ENCODE results near the gene ARHGAP21. TPM values are rescaled to one million over a fixed set of nuclear protein-coding genes. Genes with fewer than 3 reads are reported as not detected.
"Not testable (repeated sequence)": the region's sequence is repeated elsewhere in the genome, so short reads cannot be mapped to it uniquely, and the experiment has no call there.

ARHGAP21 gene
- total RNA-seq, 2 donors from 2014 or later: 95.6 to 101 TPM

GRCh38 chr10:24759672-24760071, 36.0 kb upstream of the ARHGAP21 start:
- no peak overlapping the region for H3K27ac ChIP-seq
- no peaks in the 10 kb centered on the region for H3K27me3 ChIP-seq (replicated peaks; ENCODE audit: insufficient read depth)
- TF ChIP-seq CTCF (IDR thresholded peaks at IDR 0.05): no peak
- H3K36me3 ChIP-seq: no peaks in the 10 kb centered on the region
- H3K9me3 ChIP-seq: no peaks in the 10 kb centered on the region
- no peak overlapping the region for H3K4me3 ChIP-seq
- ATAC-seq (ENCODE audit: insufficient number of reproducible peaks, low FRiP score, low read depth): no peak
- H3K4me1 ChIP-seq (ENCODE audit: control insufficient read depth in 1 of 2, low read depth in 2 of 2): peaks cover 0 to 7% of the 10 kb centered on the region in 2 donors
- no peak for DNase-seq (ENCODE audit: low spot score)

GRCh38 chr10:24758254-24758653, 34.6 kb upstream of the ARHGAP21 start:
- not testable (repeated sequence) for H3K4me3 ChIP-seq; DNase-seq (ENCODE audit: low spot score); H3K36me3 ChIP-seq; H3K27ac ChIP-seq; H3K9me3 ChIP-seq; H3K27me3 ChIP-seq (replicated peaks; ENCODE audit: insufficient read depth); ATAC-seq (ENCODE audit: insufficient number of reproducible peaks, low FRiP score, low read depth); H3K4me1 ChIP-seq (ENCODE audit: control insufficient read depth in 1 of 2, low read depth in 2 of 2)

- no peak overlapping the region for H3K27ac ChIP-seq
- no peak for DNase-seq (ENCODE audit: low spot score)
- TF ChIP-seq CTCF (IDR thresholded peaks at IDR 0.05): no peak
- H3K36me3 ChIP-seq: no peaks in the 10 kb centered on the region
- no peaks in the 10 kb centered on the region for H3K27me3 ChIP-seq (replicated peaks; ENCODE audit: insufficient read depth)
- H3K9me3 ChIP-seq: no peaks in the 10 kb centered on the region
- H3K4me3 ChIP-seq: no peak overlapping the region
- no peaks in the 10 kb centered on the region for H3K4me1 ChIP-seq (ENCODE audit: control insufficient read depth in 1 of 2, low read depth in 2 of 2)
- ATAC-seq (ENCODE audit: insufficient number of reproducible peaks, low FRiP score, low read depth): no peak
Measured at GRCh38 chr10:24756283-24756682, 32.6 kb upstream of the ARHGAP21 start.

GRCh38 chr10:24751716-24752115, 28.0 kb upstream of the ARHGAP21 start:
- ATAC-seq (ENCODE audit: insufficient number of reproducible peaks, low FRiP score, low read depth) (no peak), DNase-seq (ENCODE audit: low spot score) (no peak)
- Histone ChIP-seq H3K36me3 (no peaks in the 10 kb centered on the region), H3K9me3 (no peaks in the 10 kb centered on the region), H3K4me3 (no peak overlapping the region), H3K27ac (no peak overlapping the region), H3K4me1 (ENCODE audit: control insufficient read depth in 1 of 2, low read depth in 2 of 2) (no peaks in the 10 kb centered on the region), H3K27me3 (replicated peaks; ENCODE audit: insufficient read depth) (no peaks in the 10 kb centered on the region)
- TF ChIP-seq CTCF (IDR thresholded peaks at IDR 0.05): no peak

- Histone ChIP-seq H3K27me3 (replicated peaks; ENCODE audit: insufficient read depth) (no peaks in the 10 kb centered on the region), H3K4me3 (no peak overlapping the region), H3K4me1 (ENCODE audit: control insufficient read depth in 1 of 2, low read depth in 2 of 2) (no peaks in the 10 kb centered on the region), H3K36me3 (no peaks in the 10 kb centered on the region), H3K9me3 (no peaks in the 10 kb centered on the region), H3K27ac (no peak overlapping the region)
- DNase-seq (ENCODE audit: low spot score): no peak
- TF ChIP-seq CTCF (IDR thresholded peaks at IDR 0.05): no peak
- no peak for ATAC-seq (ENCODE audit: insufficient number of reproducible peaks, low FRiP score, low read depth)
Measured at GRCh38 chr10:24750695-24751094, 27.0 kb upstream of the ARHGAP21 start.

GRCh38 chr10:24748214-24748613, 24.5 kb upstream of the ARHGAP21 start:
- no peaks in the 10 kb centered on the region for H3K4me1 ChIP-seq (ENCODE audit: control insufficient read depth in 1 of 2, low read depth in 2 of 2)
- ATAC-seq (ENCODE audit: insufficient number of reproducible peaks, low FRiP score, low read depth) (no peak), DNase-seq (ENCODE audit: low spot score) (no peak)
- no peak overlapping the region for H3K4me3 ChIP-seq
- H3K27me3 ChIP-seq (replicated peaks; ENCODE audit: insufficient read depth): no peaks in the 10 kb centered on the region
- H3K27ac ChIP-seq: no peak overlapping the region
- no peaks in the 10 kb centered on the region for H3K9me3 ChIP-seq
- no peak for TF ChIP-seq CTCF (IDR thresholded peaks at IDR 0.05)
- H3K36me3 ChIP-seq: no peaks in the 10 kb centered on the region
